ENCODE data around the gene MT3.
"Not testable (repeated sequence)": the region's sequence is repeated elsewhere in the genome, so short reads cannot be mapped to it uniquely, and the experiment has no call there.

The MT3 gene

GRCh38 chr16:56580391-56581048, 8.8 kb upstream of the MT3 start:
- FAIRE-seq, result no peak

- not testable (repeated sequence) for FAIRE-seq
Measured at GRCh38 chr16:56582911-56583310, 6.4 kb upstream of the MT3 start.

GRCh38 chr16:56583351-56584168, 5.8 kb upstream of the MT3 start:
- FAIRE-seq, result no peak

GRCh38 chr16:56584276-56584675, 5.1 kb upstream of the MT3 start:
- no peak for FAIRE-seq

- no peak for FAIRE-seq
Measured at GRCh38 chr16:56588781-56589140, 567 bp upstream of the MT3 start.

- FAIRE-seq, result no peak
Measured at GRCh38 chr16:56591377-56592060, 2.2 kb downstream of the MT3 start.

- FAIRE-seq, result no peak
Measured at GRCh38 chr16:56593573-56594291, 4.4 kb downstream of the MT3 start.

- no peak for FAIRE-seq
Measured at GRCh38 chr16:56594292-56594619, 4.9 kb downstream of the MT3 start.

- FAIRE-seq, result no peak
Measured at GRCh38 chr16:56600398-56600999, 11.2 kb downstream of the MT3 start.

GRCh38 chr16:56601325-56601724, 12.0 kb downstream of the MT3 start:
- FAIRE-seq, result no peak

- no peak for FAIRE-seq
Measured at GRCh38 chr16:56603589-56603988, 14.3 kb downstream of the MT3 start.

- FAIRE-seq, result no peak
Measured at GRCh38 chr16:56604966-56605365, 15.6 kb downstream of the MT3 start.

GRCh38 chr16:56605475-56605874, 16.1 kb downstream of the MT3 start:
- no peak for FAIRE-seq

GRCh38 chr16:56606071-56606475, 16.7 kb downstream of the MT3 start:
- no peak for FAIRE-seq

- FAIRE-seq, result no peak
Measured at GRCh38 chr16:56606476-56607108, 17.3 kb downstream of the MT3 start.

GRCh38 chr16:56607109-56607618, 17.8 kb downstream of the MT3 start:
- no peak for FAIRE-seq

- FAIRE-seq, result no peak
Measured at GRCh38 chr16:56607675-56608042, 18.3 kb downstream of the MT3 start.

GRCh38 chr16:56608043-56608875, 18.9 kb downstream of the MT3 start, which contains the start of gene MT2A:
MT2A (plus strand) TSS chr16:56608584; CDS start chr16:56608656, 72 bp downstream.
- FAIRE-seq, result no peak

- no peak for FAIRE-seq
Measured at GRCh38 chr16:56608876-56609462, 19.6 kb downstream of the MT3 start.

- FAIRE-seq, result no peak
Measured at GRCh38 chr16:56609463-56609921, 20.2 kb downstream of the MT3 start.
